CD14-positive monocyte (primary cell): Measurements from ENCODE around the gene LRIG1. TPM values are rescaled to one million over a fixed set of nuclear protein-coding genes. Genes with fewer than 3 reads are reported as not detected.

Experiments
- DNase-seq, 3 donors: peaks; one replicate each; pipeline ENCODE4 v3.0.0-alpha.2; 2011 to 2022
- H2AFZ ChIP-seq: 2 replicates; pipeline ENCODE4 v1.6.0; 2012; ENCODE audit warnings: mild to moderate bottlenecking, low read depth, low read length, inconsistent platforms; ENCODE audit not compliant: insufficient read depth, poor library complexity, severe bottlenecking
- H3K27ac ChIP-seq, 2 donors: 1 replicate in 1 of 2; 2 replicates in 1 of 2; pipeline ENCODE4 v1.5.1; 2012 to 2013; ENCODE audit warnings: low read length in 2 of 2, control low read depth in 1 of 2, inconsistent platforms in 1 of 2, low read depth in 1 of 2, mild to moderate bottlenecking in 1 of 2
- H3K27me3 ChIP-seq, 2 donors: one replicate each; pipeline versions ENCODE4 v1.6.0 to v1.6.1; 2011 to 2013; ENCODE audit warnings: low read length in 2 of 2; ENCODE audit not compliant: control insufficient read depth in 2 of 2, insufficient read depth in 2 of 2
- H3K36me3 ChIP-seq, 2 donors: replicated peaks in 1 of 2; 1 replicate in 1 of 2; 2 replicates in 1 of 2; pipeline versions ENCODE4 v1.5.1 to v1.6.1; 2012 to 2013; ENCODE audit warnings: low read length in 2 of 2, control low read depth in 1 of 2, inconsistent platforms in 1 of 2, mild to moderate bottlenecking in 1 of 2; ENCODE audit not compliant: insufficient read depth in 2 of 2, control insufficient read depth in 1 of 2
- H3K4me1 ChIP-seq, 2 donors: 1 replicate in 1 of 2; 2 replicates in 1 of 2; pipeline versions ENCODE4 v1.5.1 to v1.6.1; 2012 to 2013; ENCODE audit warnings: low read length in 2 of 2, control low read depth in 1 of 2, inconsistent platforms in 1 of 2, mild to moderate bottlenecking in 1 of 2, moderate library complexity in 1 of 2; ENCODE audit not compliant: insufficient read depth in 2 of 2, control insufficient read depth in 1 of 2
- H3K4me2 ChIP-seq: replicated peaks from 2 replicates; pipeline ENCODE3; 2012; ENCODE audit warnings: low read length, moderate library complexity, mild to moderate bottlenecking; ENCODE audit not compliant: poor library complexity, severe bottlenecking; ENCODE audit errors: extremely low read depth
- H3K4me3 ChIP-seq, 3 experiments: fragments of 200-600 bp in 1 of 3; sonication (generic) in 1 of 3; replicated peaks in 1 of 3; 1 replicate in 2 of 3; 2 replicates in 1 of 3; pipeline ENCODE4 v1.5.1; 2011 to 2013; ENCODE audit warnings: low read length in 3 of 3, mild to moderate bottlenecking in 3 of 3, control low read depth in 2 of 3, low read depth in 2 of 3, inconsistent platforms in 1 of 3, moderate library complexity in 1 of 3
- H3K79me2 ChIP-seq: 2 replicates; pipeline ENCODE4 v1.6.0; 2012; ENCODE audit warnings: mild to moderate bottlenecking, control low read depth, inconsistent platforms, low read length, moderate library complexity; ENCODE audit not compliant: insufficient read depth
- H3K9ac ChIP-seq: 2 replicates; pipeline ENCODE4 v1.6.0; 2017; ENCODE audit warnings: low read length, mild to moderate bottlenecking; ENCODE audit not compliant: insufficient read depth, poor library complexity, severe bottlenecking
- H3K9me3 ChIP-seq, 2 donors: replicated peaks in 1 of 2; 1 replicate in 1 of 2; 2 replicates in 1 of 2; pipeline versions ENCODE4 v1.5.1 to v1.6.1; 2012 to 2013; ENCODE audit warnings: low read length in 2 of 2, control low read depth in 1 of 2; ENCODE audit not compliant: control insufficient read depth in 1 of 2, insufficient read depth in 1 of 2
- H4K20me1 ChIP-seq: 2 replicates; pipeline ENCODE4 v1.6.0; 2012; ENCODE audit warnings: mild to moderate bottlenecking, low read length, control low read depth, moderate library complexity; ENCODE audit not compliant: insufficient read depth
- H3K27ac Mint-ChIP-seq, 7 donors: one replicate each; pipeline ENCODE4 v1.8.0; 2020; ENCODE audit warnings: mild to moderate bottlenecking in 7 of 7, mixed read lengths in 7 of 7, moderate library complexity in 6 of 7, inconsistent platforms in 2 of 7
- H3K27me3 Mint-ChIP-seq, 3 donors: one replicate each; pipeline ENCODE4 v1.8.0; 2021 to 2022; ENCODE audit warnings: low read depth in 3 of 3, mild to moderate bottlenecking in 3 of 3, mixed read lengths in 3 of 3, moderate library complexity in 3 of 3, inconsistent platforms in 1 of 3
- H3K36me3 Mint-ChIP-seq, 2 donors: one replicate each; pipeline ENCODE4 v1.8.0; 2020; ENCODE audit warnings: mixed read lengths in 2 of 2, inconsistent platforms in 1 of 2, mild to moderate bottlenecking in 1 of 2
- H3K4me1 Mint-ChIP-seq: one replicate; pipeline ENCODE4 v1.8.0; 2020; ENCODE audit warnings: mild to moderate bottlenecking, mixed read lengths
- H3K4me3 Mint-ChIP-seq, 2 donors: one replicate each; pipeline ENCODE4 v1.8.0; 2020; ENCODE audit warnings: mild to moderate bottlenecking in 2 of 2, mixed read lengths in 2 of 2, moderate library complexity in 1 of 2
- H3K9me3 Mint-ChIP-seq, 7 donors: one replicate each; pipeline ENCODE4 v1.8.0; 2020 to 2022; ENCODE audit warnings: mixed read lengths in 7 of 7, mild to moderate bottlenecking in 6 of 7, moderate library complexity in 6 of 7, inconsistent platforms in 2 of 7
- WGBS: methylation state at CpG from one replicate; pipeline ENCODE4 v1.1.5; 2013; ENCODE audit warnings: missing lambda C conversion rate; ENCODE audit not compliant: insufficient coverage; 5-methylcytosine and 5-hydroxymethylcytosine counted together
- intact Hi-C, 2 donors: fragments of 100-400 bp; cut with micrococcal nuclease; formaldehyde crosslinking; loops; one replicate each; pipeline versions ENCODE4 v1.15.0 to v1.15.1; 2023
- polyA plus RNA-seq, 3 donors: library from polyadenylated mRNA; depleted of rRNA in 1 of 3; unstranded in 2 of 3; stranded (reverse) in 1 of 3; fragments of 300-500 nt in 2 of 3; fragments of >200 nt in 1 of 3; fragmentation: Illumina TruSeq in 2 of 3; gene quantifications; 1 replicate in 2 of 3; 2 replicates in 1 of 3; pipeline ENCODE4 v1.2.3, GENCODE V29; 2012 to 2021
- TF ChIP-seq, protein P1 (sequence below): fragments of 200-600 bp; IDR thresholded peaks from one replicate; pipeline ENCODE4 v1.8.0; 2022; ENCODE audit warnings: antibody characterized with exemption, mild to moderate bottlenecking

LRIG1 gene
- polyA plus RNA-seq, 3 donors, result 0.82 to 1.9 (median 1.0) TPM

DNA sequence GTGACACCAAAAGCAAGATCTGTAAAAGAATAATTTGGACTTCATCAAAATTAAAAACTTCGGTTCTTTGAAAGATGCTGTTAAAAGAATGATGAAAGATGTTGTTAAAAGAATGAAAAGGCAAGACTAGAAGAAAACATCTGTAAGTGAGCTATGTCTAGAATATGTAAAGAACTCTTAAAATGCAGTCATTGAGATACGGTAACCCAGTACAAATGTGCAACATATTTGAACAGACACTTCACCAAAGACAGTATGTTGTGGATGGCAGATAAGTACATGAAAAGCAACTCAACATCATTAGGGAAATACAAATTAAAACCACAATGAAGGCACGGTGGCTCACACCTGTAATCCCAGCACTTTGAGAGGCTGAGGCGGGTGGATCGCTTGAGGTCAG is 139.5 kb downstream of the LRIG1 start:
- H3K27ac ChIP-seq, result no peak overlapping the region
- H3K9ac ChIP-seq, result no peak overlapping the region
- no peaks in the 10 kb centered on the region for H3K9me3 Mint-ChIP-seq
- H3K27ac Mint-ChIP-seq, result no peak overlapping the region
- H3K27me3 Mint-ChIP-seq, result peaks cover 0 to 2% (median 0%) of the 10 kb centered on the region in 3 donors
- peaks cover 2 to 3% of the 10 kb centered on the region in 2 donors for H3K36me3 Mint-ChIP-seq
- TF ChIP-seq, protein P1, sequence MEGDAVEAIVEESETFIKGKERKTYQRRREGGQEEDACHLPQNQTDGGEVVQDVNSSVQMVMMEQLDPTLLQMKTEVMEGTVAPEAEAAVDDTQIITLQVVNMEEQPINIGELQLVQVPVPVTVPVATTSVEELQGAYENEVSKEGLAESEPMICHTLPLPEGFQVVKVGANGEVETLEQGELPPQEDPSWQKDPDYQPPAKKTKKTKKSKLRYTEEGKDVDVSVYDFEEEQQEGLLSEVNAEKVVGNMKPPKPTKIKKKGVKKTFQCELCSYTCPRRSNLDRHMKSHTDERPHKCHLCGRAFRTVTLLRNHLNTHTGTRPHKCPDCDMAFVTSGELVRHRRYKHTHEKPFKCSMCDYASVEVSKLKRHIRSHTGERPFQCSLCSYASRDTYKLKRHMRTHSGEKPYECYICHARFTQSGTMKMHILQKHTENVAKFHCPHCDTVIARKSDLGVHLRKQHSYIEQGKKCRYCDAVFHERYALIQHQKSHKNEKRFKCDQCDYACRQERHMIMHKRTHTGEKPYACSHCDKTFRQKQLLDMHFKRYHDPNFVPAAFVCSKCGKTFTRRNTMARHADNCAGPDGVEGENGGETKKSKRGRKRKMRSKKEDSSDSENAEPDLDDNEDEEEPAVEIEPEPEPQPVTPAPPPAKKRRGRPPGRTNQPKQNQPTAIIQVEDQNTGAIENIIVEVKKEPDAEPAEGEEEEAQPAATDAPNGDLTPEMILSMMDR, result no peak
- H3K4me1 ChIP-seq, result no peaks in the 10 kb centered on the region
- no peaks in the 10 kb centered on the region for H3K9me3 ChIP-seq
- no peak overlapping the region for H3K4me3 ChIP-seq
- no peak for DNase-seq
- H3K4me2 ChIP-seq, result no peak overlapping the region
- no peaks in the 10 kb centered on the region for H4K20me1 ChIP-seq
- 100% methylated on average over 3 of the region's 5 CpGs for WGBS
- H2AFZ ChIP-seq, result no peak overlapping the region
- no peaks in the 10 kb centered on the region for H3K27me3 ChIP-seq
- H3K79me2 ChIP-seq, result no peaks in the 10 kb centered on the region
- intact Hi-C loops, result no loop called here
- H3K4me1 Mint-ChIP-seq, result no peaks in the 10 kb centered on the region
- no peaks in the 10 kb centered on the region for H3K36me3 ChIP-seq
- H3K4me3 Mint-ChIP-seq, result no peak overlapping the region

DNA sequence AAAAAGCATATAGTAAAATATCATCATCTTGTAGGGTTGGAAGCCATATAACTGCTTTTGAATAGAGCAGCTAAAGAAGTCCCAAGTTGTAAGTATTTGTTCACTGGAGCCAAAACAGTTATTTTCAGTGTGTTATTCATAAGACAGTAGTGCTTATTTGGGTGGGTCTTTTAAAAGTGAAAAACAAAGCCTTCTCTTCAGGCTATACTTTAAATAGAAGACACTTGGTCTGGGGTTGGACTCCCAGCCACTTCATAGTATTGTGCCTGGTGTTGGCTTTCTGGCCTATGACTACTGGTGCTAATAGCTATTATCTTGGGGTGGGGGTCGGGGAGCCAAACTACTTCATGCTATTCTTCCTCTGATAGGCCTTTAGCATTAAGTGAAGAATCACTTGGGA is 144.8 kb downstream of the LRIG1 start:
- H3K9me3 Mint-ChIP-seq, result no peaks in the 10 kb centered on the region
- H2AFZ ChIP-seq, result no peak overlapping the region
- no peaks in the 10 kb centered on the region for H3K36me3 Mint-ChIP-seq
- no peaks in the 10 kb centered on the region for H3K4me1 ChIP-seq
- no peak overlapping the region for H3K27ac ChIP-seq
- no peak overlapping the region for H3K4me2 ChIP-seq
- no peaks in the 10 kb centered on the region for H3K27me3 Mint-ChIP-seq
- no peak for DNase-seq
- H3K9ac ChIP-seq, result no peak overlapping the region
- H4K20me1 ChIP-seq, result no peaks in the 10 kb centered on the region
- H3K4me3 ChIP-seq, result no peak overlapping the region
- TF ChIP-seq, protein P1, result no peak
- WGBS, result no CpG with 5 or more reads among the region's 1 CpG
- intact Hi-C loops, result no loop called here
- H3K4me3 Mint-ChIP-seq, result no peak overlapping the region
- H3K9me3 ChIP-seq, result no peaks in the 10 kb centered on the region
- H3K4me1 Mint-ChIP-seq, result no peaks in the 10 kb centered on the region
- H3K79me2 ChIP-seq, result no peaks in the 10 kb centered on the region
- no peaks in the 10 kb centered on the region for H3K27me3 ChIP-seq
- H3K36me3 ChIP-seq, result no peaks in the 10 kb centered on the region
- H3K27ac Mint-ChIP-seq, result no peak overlapping the region
